ENCODE results near the gene NPIPA1.
"Not testable (repeated sequence)": the region's sequence is repeated elsewhere in the genome, so short reads cannot be mapped to it uniquely, and the experiment has no call there.

Gene NPIPA1

GRCh38 chr16:14961405-14962186 is 24.4 kb downstream of the NPIPA1 start:
- H3K27me3 Mint-ChIP-seq = peaks cover 7% of the 10 kb centered on the region
- H3K27ac Mint-ChIP-seq = no peak overlapping the region
- no peak overlapping the region for H3K4me3 Mint-ChIP-seq
- peaks cover 6% of the 10 kb centered on the region for H3K36me3 Mint-ChIP-seq
- peaks cover 6% of the 10 kb centered on the region for H3K9me3 Mint-ChIP-seq (ENCODE audit: low read depth)
- H3K4me1 Mint-ChIP-seq (ENCODE audit: low read depth) = no peaks in the 10 kb centered on the region

GRCh38 chr16:14963281-14964173 is 26.3 kb downstream of the NPIPA1 start:
- peaks cover 6% of the 10 kb centered on the region for H3K36me3 Mint-ChIP-seq
- no peak overlapping the region for H3K4me3 Mint-ChIP-seq
- peaks cover 6% of the 10 kb centered on the region for H3K9me3 Mint-ChIP-seq (ENCODE audit: low read depth)
- H3K27ac Mint-ChIP-seq = no peak overlapping the region
- no peaks in the 10 kb centered on the region for H3K4me1 Mint-ChIP-seq (ENCODE audit: low read depth)
- peaks cover 7% of the 10 kb centered on the region for H3K27me3 Mint-ChIP-seq

GRCh38 chr16:14965328-14965727 is 28.1 kb downstream of the NPIPA1 start:
- Mint-ChIP-seq H3K27ac (no peak overlapping the region), H3K9me3 (ENCODE audit: low read depth) (peaks cover 6% of the 10 kb centered on the region), H3K4me3 (no peak overlapping the region), H3K36me3 (peaks cover 6% of the 10 kb centered on the region), H3K27me3 (peaks cover 7% of the 10 kb centered on the region), H3K4me1 (ENCODE audit: low read depth) (no peaks in the 10 kb centered on the region)

GRCh38 chr16:14969795-14970194 is 32.6 kb downstream of the NPIPA1 start:
- not testable (repeated sequence) for H3K4me1 Mint-ChIP-seq (ENCODE audit: low read depth); H3K27me3 Mint-ChIP-seq; H3K27ac Mint-ChIP-seq; H3K4me3 Mint-ChIP-seq; H3K9me3 Mint-ChIP-seq (ENCODE audit: low read depth); H3K36me3 Mint-ChIP-seq

GRCh38 chr16:14971621-14972228 is 34.5 kb downstream of the NPIPA1 start:
- not testable (repeated sequence) for H3K27ac Mint-ChIP-seq; H3K4me3 Mint-ChIP-seq; H3K4me1 Mint-ChIP-seq (ENCODE audit: low read depth)

GRCh38 chr16:14973785-14974322 is 36.6 kb downstream of the NPIPA1 start:
- Mint-ChIP-seq H3K4me3 (peak overlapping the region; percentile 89), H3K4me1 (ENCODE audit: low read depth) (peaks cover 15% of the 10 kb centered on the region)
- not testable (repeated sequence) for H3K36me3 Mint-ChIP-seq; H3K27ac Mint-ChIP-seq; H3K27me3 Mint-ChIP-seq; H3K9me3 Mint-ChIP-seq (ENCODE audit: low read depth)

More at GRCh38 chr16:14971621-14972228, 34.5 kb downstream of the NPIPA1 start:
- H3K9me3 Mint-ChIP-seq (ENCODE audit: low read depth); H3K27me3 Mint-ChIP-seq; H3K36me3 Mint-ChIP-seq: not testable (repeated sequence)

GRCh38 chr16:14974331-14974655 is 37.0 kb downstream of the NPIPA1 start:
- H3K4me3 Mint-ChIP-seq = peak overlapping the region; percentile 89
- peaks cover 15% of the 10 kb centered on the region for H3K4me1 Mint-ChIP-seq (ENCODE audit: low read depth)
- peak overlapping the region; percentile 76 for H3K27ac Mint-ChIP-seq
- H3K27me3 Mint-ChIP-seq; H3K9me3 Mint-ChIP-seq (ENCODE audit: low read depth); H3K36me3 Mint-ChIP-seq: not testable (repeated sequence)

- not testable (repeated sequence) for H3K9me3 Mint-ChIP-seq (ENCODE audit: low read depth); H3K36me3 Mint-ChIP-seq; H3K27me3 Mint-ChIP-seq
- Mint-ChIP-seq H3K27ac (peak within 1 kb of the TSS; percentile 79), H3K4me3 (peak within 1 kb of the TSS; percentile 91), H3K4me1 (ENCODE audit: low read depth) (peaks cover 20% of the 10 kb centered on the region)
Measured at GRCh38 chr16:14974656-14975417, 37.6 kb downstream of the NPIPA1 start, which contains the start of gene PDXDC1. Gene PDXDC1 (plus strand): TSS chr16:14975026. CDS start chr16:14975200, 174 bp downstream.

GRCh38 chr16:14975418-14976194 is 38.4 kb downstream of the NPIPA1 start:
- H3K9me3 Mint-ChIP-seq (ENCODE audit: low read depth); H3K27me3 Mint-ChIP-seq; H3K36me3 Mint-ChIP-seq: not testable (repeated sequence)
- Mint-ChIP-seq H3K4me1 (ENCODE audit: low read depth) (peaks cover 24% of the 10 kb centered on the region), H3K4me3 (peak overlapping the region; percentile 91), H3K27ac (peak overlapping the region; percentile 79)

GRCh38 chr16:14976971-14977736 is 39.9 kb downstream of the NPIPA1 start:
- Mint-ChIP-seq H3K4me3 (peak overlapping the region; percentile 61), H3K4me1 (ENCODE audit: low read depth) (peaks cover 34% of the 10 kb centered on the region)
- H3K9me3 Mint-ChIP-seq (ENCODE audit: low read depth); H3K36me3 Mint-ChIP-seq; H3K27ac Mint-ChIP-seq; H3K27me3 Mint-ChIP-seq: not testable (repeated sequence)

- H3K9me3 Mint-ChIP-seq (ENCODE audit: low read depth); H3K36me3 Mint-ChIP-seq; H3K27me3 Mint-ChIP-seq; H3K27ac Mint-ChIP-seq; H3K4me3 Mint-ChIP-seq: not testable (repeated sequence)
- H3K4me1 Mint-ChIP-seq (ENCODE audit: low read depth) = peaks cover 40% of the 10 kb centered on the region
Measured at GRCh38 chr16:14978281-14978680, 41.0 kb downstream of the NPIPA1 start.

- not testable (repeated sequence) for H3K27me3 Mint-ChIP-seq; H3K27ac Mint-ChIP-seq; H3K36me3 Mint-ChIP-seq; H3K4me3 Mint-ChIP-seq; H3K9me3 Mint-ChIP-seq (ENCODE audit: low read depth)
- peaks cover 42% of the 10 kb centered on the region for H3K4me1 Mint-ChIP-seq (ENCODE audit: low read depth)
Measured at GRCh38 chr16:14978908-14979307, 41.7 kb downstream of the NPIPA1 start.

GRCh38 chr16:14981234-14981633 is 44.0 kb downstream of the NPIPA1 start:
- not testable (repeated sequence) for H3K9me3 Mint-ChIP-seq (ENCODE audit: low read depth); H3K27ac Mint-ChIP-seq; H3K36me3 Mint-ChIP-seq; H3K27me3 Mint-ChIP-seq; H3K4me3 Mint-ChIP-seq
- H3K4me1 Mint-ChIP-seq (ENCODE audit: low read depth) = peaks cover 38% of the 10 kb centered on the region

All from activated naive CD8-positive, alpha-beta T cell (primary cell).